ENCODE results near the gene GPR157.

Gene GPR157

GRCh38 chr1:9062846-9063245, 66.1 kb downstream of the GPR157 start:
- no peak for DNase-seq (ENCODE audit: low read depth in 3 of 3)

- DNase-seq (ENCODE audit: low read depth in 3 of 3) = no peak
Observed at GRCh38 chr1:9062021-9062471, 66.9 kb downstream of the GPR157 start.

- no peak for DNase-seq (ENCODE audit: low read depth in 3 of 3)
Observed at GRCh38 chr1:9061252-9061960, 67.5 kb downstream of the GPR157 start.

GRCh38 chr1:9059891-9060744, 68.8 kb downstream of the GPR157 start:
- DNase-seq (ENCODE audit: low read depth in 3 of 3) = no peak

GRCh38 chr1:9058465-9058864, 70.4 kb downstream of the GPR157 start:
- no peak for DNase-seq (ENCODE audit: low read depth in 3 of 3)

- no peak for DNase-seq (ENCODE audit: low read depth in 3 of 3)
Observed at GRCh38 chr1:9057851-9058250, 71.1 kb downstream of the GPR157 start.

- DNase-seq (ENCODE audit: low read depth in 3 of 3) = no peak
Observed at GRCh38 chr1:9052272-9053049, 76.4 kb downstream of the GPR157 start.

- DNase-seq (ENCODE audit: low read depth in 3 of 3) = no peak
Observed at GRCh38 chr1:9051379-9051778, 77.5 kb downstream of the GPR157 start.

- DNase-seq (ENCODE audit: low read depth in 3 of 3) = no peak
Observed at GRCh38 chr1:9050803-9051202, 78.1 kb downstream of the GPR157 start.

Data from stimulated activated CD4-positive, alpha-beta T cell treated with anti-CD3 and anti-CD28 coated beads, TNF-alpha, amount 100 ng/mL, for 4 hours (primary cell).